ENCODE measurements around the gene PPP1R9B.

PPP1R9B gene

DNA sequence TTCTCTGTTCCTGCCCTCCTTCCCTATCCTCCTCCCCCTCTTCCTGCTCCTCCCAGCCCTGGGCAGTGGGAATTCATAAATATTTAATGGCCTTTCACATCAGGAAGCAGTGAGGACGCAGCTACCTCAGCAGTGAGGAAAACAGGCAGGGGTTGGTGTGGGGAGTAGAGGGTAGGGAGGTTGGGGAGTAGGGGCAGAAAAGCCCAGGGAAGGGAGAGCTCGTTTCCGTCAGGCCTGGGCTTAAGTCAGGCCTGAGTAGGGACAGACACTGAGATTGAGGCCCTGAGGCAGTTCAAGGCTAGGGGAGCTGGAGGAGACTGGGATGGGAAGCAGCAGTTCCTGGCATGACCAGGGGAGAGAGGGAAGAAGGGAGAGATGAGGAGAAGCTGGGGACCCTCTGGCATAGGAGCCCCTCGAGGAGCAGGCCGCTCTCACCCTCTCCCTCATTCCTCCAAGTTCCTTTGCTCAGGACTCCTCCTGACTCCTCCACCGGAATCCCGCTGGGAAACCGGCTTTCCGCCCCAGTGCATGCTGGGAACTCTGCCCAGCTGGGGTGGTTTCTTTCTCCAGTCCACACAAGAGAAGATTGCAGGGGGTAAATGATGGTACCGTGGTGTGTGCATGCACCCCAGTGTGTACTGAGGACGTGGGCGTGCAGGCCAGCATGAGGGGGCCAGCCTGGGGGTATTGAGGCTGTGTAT, 26.7 kb downstream of the PPP1R9B start:
- Mint-ChIP-seq H3K9me3 (no peaks in the 10 kb centered on the region), H3K27me3 (peaks cover 26% of the 10 kb centered on the region), H3K4me3 (no peak overlapping the region), H3K27ac (no peak overlapping the region), H3K4me1 (ENCODE audit: low read depth) (peaks cover 8% of the 10 kb centered on the region), H3K36me3 (ENCODE audit: low read depth) (no peaks in the 10 kb centered on the region)

DNA sequence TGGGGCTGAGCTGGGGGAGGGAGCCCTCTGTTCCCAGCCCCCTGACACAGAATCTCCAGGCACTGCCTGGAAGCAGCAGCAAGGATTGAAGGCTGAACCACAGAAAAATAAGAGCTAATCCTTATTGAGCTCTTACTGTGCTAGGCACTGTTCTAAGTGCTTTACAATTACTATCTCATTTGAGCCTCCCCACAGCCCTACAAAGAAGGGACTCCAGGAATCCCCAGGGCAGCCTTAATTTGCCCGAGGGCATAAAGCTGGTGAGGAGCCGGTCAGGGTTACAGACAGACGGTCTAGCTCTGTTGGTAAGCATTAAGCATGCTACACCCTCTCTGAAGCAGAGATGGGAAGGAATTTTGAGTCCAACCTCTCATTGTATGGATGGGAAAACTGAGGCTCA, 27.5 kb downstream of the PPP1R9B start:
- Mint-ChIP-seq H3K4me1 (ENCODE audit: low read depth) (peaks cover 4% of the 10 kb centered on the region), H3K27me3 (peaks cover 26% of the 10 kb centered on the region), H3K4me3 (no peak overlapping the region), H3K27ac (no peak overlapping the region), H3K9me3 (no peaks in the 10 kb centered on the region), H3K36me3 (ENCODE audit: low read depth) (no peaks in the 10 kb centered on the region)

DNA sequence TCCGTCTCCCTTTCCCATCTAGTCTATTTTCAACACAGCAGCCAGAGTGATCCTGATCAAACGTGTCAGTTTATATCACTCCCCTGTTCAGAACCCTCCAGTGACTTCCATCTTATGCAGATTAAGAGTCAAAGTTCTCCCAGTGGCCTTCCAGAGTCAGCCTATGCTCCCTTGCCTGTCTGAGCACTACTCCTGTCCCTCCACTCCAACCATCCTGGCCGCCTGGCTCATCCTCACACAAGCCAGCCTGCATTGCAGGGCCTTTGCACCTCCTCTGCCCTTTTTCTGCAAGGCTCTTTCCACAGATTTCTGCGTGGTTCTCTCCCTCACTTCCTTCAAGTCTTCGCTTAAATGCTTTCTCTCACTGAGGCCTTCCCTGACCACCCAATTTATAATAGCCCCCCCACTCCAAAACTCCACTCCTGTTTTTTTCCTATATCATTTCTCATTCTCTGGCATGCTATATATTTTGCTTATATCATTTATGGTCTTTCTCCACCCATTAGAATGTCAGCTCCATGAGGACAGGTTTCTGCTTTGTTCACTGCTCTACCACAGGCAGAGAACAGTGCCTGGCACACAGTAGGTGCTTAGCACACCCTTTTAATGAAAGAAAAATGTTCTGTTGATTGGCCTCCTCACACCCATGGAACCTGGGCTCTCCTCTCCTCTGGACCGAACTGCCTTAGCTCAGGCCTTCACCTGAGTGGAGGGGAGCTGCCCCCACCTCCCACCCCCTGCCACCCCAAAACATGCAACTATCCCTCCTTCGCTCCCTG, 29.8 kb downstream of the PPP1R9B start:
- Mint-ChIP-seq H3K4me3 (no peak overlapping the region), H3K9me3 (no peaks in the 10 kb centered on the region), H3K36me3 (ENCODE audit: low read depth) (no peaks in the 10 kb centered on the region), H3K27me3 (peaks cover 32% of the 10 kb centered on the region), H3K27ac (no peak overlapping the region), H3K4me1 (ENCODE audit: low read depth) (peaks cover 8% of the 10 kb centered on the region)

DNA sequence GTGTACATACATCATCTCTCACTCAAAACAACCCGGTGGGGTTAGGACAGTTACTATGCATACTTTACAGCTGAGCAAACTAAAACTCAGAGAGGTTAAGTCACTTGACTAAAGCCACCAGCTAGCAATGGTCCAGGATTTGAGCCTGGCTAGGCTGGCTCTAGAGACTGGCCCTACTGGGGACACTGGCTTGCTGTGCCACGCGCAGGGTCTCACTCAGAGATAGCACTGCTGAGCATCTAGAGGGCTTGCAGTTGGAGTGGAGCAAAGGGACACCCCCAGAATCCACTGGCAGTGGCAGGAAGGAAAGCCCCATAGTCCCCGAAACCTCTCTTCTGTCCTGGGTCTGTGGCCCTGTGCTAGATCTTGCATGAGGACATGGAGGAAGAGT, 31.7 kb downstream of the PPP1R9B start:
- H3K9me3 Mint-ChIP-seq, result no peaks in the 10 kb centered on the region
- H3K4me1 Mint-ChIP-seq (ENCODE audit: low read depth), result peaks cover 8% of the 10 kb centered on the region
- H3K27ac Mint-ChIP-seq, result no peak overlapping the region
- H3K36me3 Mint-ChIP-seq (ENCODE audit: low read depth), result no peaks in the 10 kb centered on the region
- H3K4me3 Mint-ChIP-seq, result no peak overlapping the region
- H3K27me3 Mint-ChIP-seq, result peaks cover 39% of the 10 kb centered on the region

DNA sequence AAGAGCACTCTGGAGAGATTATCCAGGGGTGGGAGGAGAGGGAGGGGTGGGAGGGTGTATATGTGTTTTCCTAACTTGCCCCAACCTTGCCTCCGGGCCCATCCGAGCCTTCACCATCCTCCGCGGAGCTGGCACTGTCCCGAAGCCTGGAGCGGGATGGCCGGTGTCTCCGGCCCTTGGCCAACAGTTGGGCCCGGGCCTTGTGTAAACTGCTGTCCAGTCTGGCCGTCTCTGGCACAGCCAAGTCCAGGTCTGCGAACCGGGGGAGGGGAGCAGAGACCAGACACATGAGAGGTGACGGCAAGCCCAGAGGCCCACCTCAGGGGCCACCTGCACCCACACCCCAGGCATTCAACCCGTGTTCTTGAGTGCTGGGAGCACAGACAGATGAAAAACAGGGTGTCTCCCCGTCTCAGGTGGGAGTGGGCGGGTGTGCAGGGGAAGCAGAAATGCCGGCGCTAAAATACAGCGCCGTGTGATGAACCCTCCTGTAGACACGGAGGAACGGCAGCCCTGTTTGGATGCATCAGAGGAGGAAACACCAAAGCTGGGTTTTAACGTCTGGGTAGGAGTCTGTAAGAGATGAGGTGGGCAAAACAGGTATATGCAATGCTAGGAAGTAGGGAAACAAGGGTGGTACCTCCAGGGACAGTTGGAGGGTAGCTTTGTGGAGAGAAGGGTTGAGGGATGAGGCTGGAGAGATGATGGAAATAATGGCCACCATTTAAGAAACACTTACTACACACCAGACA, 32.2 kb downstream of the PPP1R9B start:
- H3K4me3 Mint-ChIP-seq, result no peak overlapping the region
- H3K4me1 Mint-ChIP-seq (ENCODE audit: low read depth), result peaks cover 8% of the 10 kb centered on the region
- no peak overlapping the region for H3K27ac Mint-ChIP-seq
- no peaks in the 10 kb centered on the region for H3K36me3 Mint-ChIP-seq (ENCODE audit: low read depth)
- H3K9me3 Mint-ChIP-seq, result no peaks in the 10 kb centered on the region
- peaks cover 39% of the 10 kb centered on the region for H3K27me3 Mint-ChIP-seq

DNA sequence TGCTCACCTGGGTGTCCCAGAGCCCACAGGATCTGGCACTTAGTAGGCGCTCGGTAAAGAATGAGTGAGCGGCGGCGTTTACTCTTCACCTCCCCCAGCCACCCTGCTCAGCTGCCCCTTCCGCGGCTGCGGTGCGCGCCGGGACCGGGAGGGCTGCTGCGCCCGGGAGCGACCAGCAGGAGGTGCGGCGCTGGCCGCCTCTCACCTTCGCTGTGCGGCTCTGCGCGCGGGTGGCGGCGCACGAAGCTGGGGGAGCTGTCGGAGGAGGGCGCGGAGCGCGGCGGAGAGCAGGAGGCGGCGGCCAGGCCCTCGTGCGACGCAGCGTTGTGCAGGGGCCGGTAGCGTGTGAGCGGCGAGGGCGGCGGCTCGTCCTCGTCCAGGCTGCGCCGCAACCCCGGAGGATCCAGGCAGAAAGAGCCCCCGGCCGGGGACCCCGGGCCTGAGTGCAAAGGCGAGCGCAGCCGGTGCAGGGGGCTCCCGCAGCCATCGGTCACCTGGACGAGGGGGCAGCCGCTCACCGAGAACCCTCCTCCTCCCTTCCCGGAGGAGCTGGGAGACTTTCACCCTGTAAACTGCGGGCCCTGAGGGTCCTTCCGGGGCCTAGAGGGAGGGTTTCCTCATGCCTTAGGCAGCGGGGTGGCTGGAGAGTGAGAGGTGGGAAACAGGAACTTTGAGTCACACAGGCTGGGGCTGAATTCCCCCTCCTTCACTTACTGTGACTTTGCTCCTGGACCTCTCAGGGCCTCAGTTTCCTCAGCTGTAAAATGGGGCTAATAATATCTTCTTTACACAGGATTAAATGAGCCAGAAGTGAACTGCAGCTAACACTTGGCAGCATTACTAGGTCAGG, 33.0 kb downstream of the PPP1R9B start:
- Mint-ChIP-seq H3K4me3 (peak overlapping the region; percentile 49), H3K27me3 (peaks cover 39% of the 10 kb centered on the region)

DNA sequence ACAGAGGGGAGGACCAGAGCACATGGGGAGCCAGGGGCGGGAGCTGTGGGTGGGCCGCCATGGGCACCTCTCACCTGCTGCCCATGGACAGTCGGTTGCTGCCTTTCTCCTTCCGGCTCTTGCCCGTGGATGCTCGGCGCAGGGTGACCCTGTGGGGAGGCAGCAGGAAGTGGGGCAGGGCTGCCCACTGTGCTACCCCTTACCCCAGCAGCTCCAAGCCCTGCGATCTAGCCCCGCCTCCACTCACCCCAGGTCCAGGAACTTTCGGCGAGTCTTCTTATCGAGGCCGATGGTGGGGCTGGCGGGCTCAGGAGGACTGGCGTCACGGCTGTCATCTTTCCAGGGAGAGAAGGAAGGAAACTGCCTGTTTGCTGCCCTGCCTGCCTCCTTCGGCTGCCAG, 34.7 kb downstream of the PPP1R9B start:
- peaks cover 37% of the 10 kb centered on the region for H3K27me3 Mint-ChIP-seq
- no peaks in the 10 kb centered on the region for H3K36me3 Mint-ChIP-seq (ENCODE audit: low read depth)
- peaks cover 8% of the 10 kb centered on the region for H3K4me1 Mint-ChIP-seq (ENCODE audit: low read depth)
- H3K27ac Mint-ChIP-seq, result no peak overlapping the region
- H3K4me3 Mint-ChIP-seq, result no peak overlapping the region
- no peaks in the 10 kb centered on the region for H3K9me3 Mint-ChIP-seq

More for the DNA sequence above, 33.0 kb downstream of the PPP1R9B start:
- Mint-ChIP-seq H3K9me3 (no peaks in the 10 kb centered on the region), H3K27ac (no peak overlapping the region), H3K4me1 (ENCODE audit: low read depth) (peaks cover 8% of the 10 kb centered on the region), H3K36me3 (ENCODE audit: low read depth) (no peaks in the 10 kb centered on the region)

DNA sequence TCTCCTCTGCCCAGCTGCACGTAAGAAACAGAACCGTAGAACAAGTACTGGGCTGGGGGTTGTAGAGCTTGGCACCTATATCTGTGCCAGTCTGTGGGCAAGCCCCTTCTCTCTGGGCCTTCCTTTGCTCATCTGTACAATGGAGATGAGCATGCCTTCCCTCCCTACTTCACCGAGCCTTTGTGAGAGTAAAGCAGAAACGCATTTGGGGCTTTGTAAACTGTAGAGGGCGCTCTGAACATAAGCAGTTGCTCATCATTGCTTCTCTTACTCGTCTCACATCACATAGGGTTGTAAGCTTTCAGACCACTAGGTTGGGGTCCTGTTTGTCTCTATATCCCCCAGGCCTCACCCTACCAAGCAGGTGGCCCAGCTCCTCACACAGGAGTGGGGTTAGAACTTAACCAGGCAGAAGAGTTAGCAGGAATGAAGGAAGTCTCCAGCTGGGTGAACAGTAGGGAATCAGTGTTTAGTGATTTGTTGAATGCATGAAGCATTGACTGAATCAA, 35.6 kb downstream of the PPP1R9B start:
- no peak overlapping the region for H3K4me3 Mint-ChIP-seq

DNA sequence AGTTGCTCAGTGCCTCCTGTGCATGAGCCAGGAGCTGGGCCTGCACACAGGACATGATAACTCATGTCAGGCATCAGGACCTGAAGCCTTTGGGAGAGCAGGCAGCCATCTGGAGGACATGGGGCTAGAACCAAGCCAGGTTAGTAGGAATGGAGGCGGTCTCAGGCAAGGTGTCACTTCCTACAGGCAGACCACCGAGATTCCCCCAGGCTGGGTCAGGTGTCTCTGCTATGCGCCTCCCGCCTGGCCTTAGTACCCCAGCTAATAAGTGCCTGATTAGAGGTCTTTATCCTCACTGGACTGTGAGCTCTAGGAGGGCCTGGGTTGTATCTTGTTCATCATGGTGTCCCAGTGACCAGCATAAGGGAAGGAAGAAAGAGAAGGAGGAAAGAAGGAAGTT, 36.1 kb downstream of the PPP1R9B start:
- H3K4me1 Mint-ChIP-seq (ENCODE audit: low read depth), result peaks cover 8% of the 10 kb centered on the region
- H3K27me3 Mint-ChIP-seq, result peaks cover 25% of the 10 kb centered on the region
- H3K36me3 Mint-ChIP-seq (ENCODE audit: low read depth), result no peaks in the 10 kb centered on the region
- H3K4me3 Mint-ChIP-seq, result no peak overlapping the region
- no peak overlapping the region for H3K27ac Mint-ChIP-seq
- no peaks in the 10 kb centered on the region for H3K9me3 Mint-ChIP-seq

More for the DNA sequence above, 35.6 kb downstream of the PPP1R9B start:
- H3K9me3 Mint-ChIP-seq, result no peaks in the 10 kb centered on the region
- H3K27ac Mint-ChIP-seq, result no peak overlapping the region
- H3K27me3 Mint-ChIP-seq, result peaks cover 29% of the 10 kb centered on the region
- no peaks in the 10 kb centered on the region for H3K36me3 Mint-ChIP-seq (ENCODE audit: low read depth)
- peaks cover 8% of the 10 kb centered on the region for H3K4me1 Mint-ChIP-seq (ENCODE audit: low read depth)

DNA sequence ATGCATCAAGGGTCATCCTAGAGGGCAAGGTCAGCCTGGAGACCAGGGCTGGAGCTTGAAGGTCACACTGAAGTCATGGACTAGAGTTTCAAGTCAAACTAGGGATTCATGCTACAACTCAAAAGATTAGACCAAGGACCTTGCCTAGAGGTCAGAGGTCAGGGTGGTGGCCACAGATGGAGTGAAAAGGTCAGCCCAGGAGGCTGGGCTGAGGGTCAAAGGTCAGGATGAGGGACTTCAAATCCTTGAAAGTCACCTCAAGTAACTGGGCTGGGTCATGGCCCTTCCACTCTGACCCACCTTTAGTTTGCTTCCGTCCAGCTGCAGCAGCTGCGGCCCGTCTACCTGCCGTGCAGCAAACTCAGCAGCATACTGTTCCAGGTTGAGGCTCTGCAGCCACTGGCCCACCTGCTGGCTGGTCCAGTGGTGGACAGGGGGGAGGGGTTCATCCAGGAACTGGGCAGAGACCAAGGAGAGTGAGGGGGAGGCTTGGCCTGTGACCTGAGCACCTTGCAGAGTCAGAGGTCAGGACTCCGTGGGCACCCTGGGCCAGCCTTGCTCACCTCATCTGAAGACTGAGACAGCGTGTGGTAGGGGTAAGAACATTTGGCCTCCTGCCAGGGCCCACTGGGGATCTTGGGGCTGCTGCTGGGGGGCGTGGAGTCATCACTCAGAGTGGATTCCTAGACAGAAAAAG, 36.7 kb downstream of the PPP1R9B start:
- Mint-ChIP-seq H3K4me3 (no peak overlapping the region), H3K9me3 (no peaks in the 10 kb centered on the region), H3K27me3 (peaks cover 25% of the 10 kb centered on the region), H3K36me3 (ENCODE audit: low read depth) (no peaks in the 10 kb centered on the region), H3K4me1 (ENCODE audit: low read depth) (peaks cover 8% of the 10 kb centered on the region), H3K27ac (no peak overlapping the region)

DNA sequence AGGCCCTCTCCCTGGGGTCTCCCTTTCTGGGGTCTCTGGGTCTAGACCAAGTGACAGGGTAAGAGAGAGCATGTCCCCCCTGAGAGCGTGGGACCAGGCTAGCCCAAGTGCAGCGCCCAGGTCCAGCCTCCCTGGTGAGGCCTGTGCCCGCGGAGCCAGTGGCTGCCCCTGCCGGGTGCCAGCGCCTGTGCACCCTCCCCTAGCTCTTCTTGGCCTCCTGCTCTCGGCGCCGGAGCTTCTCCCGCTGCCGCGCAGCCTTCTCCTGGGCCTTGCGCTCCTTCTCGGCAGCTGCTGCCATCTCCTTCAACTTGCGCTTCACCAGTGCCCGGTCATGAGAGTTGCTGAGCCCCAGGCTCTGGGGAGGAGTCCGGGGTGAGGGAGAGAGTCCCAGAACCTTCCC, 37.8 kb downstream of the PPP1R9B start:
- Mint-ChIP-seq H3K36me3 (ENCODE audit: low read depth) (no peaks in the 10 kb centered on the region), H3K27ac (no peak overlapping the region), H3K27me3 (peaks cover 16% of the 10 kb centered on the region)

DNA sequence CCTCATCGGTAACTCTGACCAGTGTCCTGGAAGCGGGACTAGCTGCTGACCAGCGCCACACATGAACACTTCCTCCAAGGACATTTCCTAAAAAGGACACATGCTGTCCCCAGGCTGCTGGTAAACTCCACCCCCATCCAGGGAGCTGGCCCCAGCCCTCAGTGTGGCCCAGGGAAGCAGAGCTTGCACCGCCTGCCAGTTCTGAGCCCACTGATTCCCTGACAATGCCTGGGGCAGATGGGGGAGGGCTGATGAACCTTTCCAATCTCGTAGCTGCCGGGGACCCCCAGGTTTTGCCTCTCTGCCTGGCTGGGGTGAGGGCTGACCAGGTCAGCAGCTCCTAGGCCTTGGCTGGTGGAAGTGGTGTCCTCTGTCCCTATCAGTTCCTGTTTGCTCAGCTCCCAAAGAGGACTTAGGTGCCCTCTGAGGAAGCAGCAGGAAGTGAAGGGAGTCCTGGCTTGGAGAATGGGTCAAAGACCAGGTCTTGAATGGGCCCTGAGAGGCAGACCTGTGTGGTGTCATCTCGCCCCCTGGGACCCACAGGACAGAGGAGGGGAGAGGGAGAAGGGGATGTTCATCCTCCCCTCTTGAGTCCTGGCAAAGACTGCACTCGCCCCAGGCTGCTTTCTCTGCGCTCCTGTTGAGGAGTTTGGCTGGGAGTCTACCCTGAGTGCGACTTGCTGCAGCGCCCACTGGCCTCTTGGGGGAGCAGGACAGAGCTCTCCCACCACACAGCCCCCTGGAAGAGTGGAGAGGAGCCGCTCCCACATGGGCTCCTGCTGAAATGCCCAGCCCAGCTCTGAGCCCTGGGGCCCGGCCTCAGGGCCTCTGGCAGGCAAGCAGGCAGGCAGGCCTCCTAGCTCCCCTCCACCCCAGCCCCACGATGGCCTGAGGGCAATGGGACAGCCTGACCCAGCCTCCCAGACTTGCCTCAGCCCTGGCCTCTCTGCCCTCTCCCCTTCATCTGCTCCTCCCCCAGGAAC, 38.5 kb downstream of the PPP1R9B start:
- Mint-ChIP-seq H3K4me1 (ENCODE audit: low read depth) (peaks cover 5% of the 10 kb centered on the region), H3K4me3 (no peak overlapping the region), H3K9me3 (no peaks in the 10 kb centered on the region), H3K27me3 (peaks cover 13% of the 10 kb centered on the region), H3K36me3 (ENCODE audit: low read depth) (no peaks in the 10 kb centered on the region), H3K27ac (no peak overlapping the region)

More for the DNA sequence above, 37.8 kb downstream of the PPP1R9B start:
- Mint-ChIP-seq H3K4me3 (no peak overlapping the region), H3K4me1 (ENCODE audit: low read depth) (peaks cover 8% of the 10 kb centered on the region), H3K9me3 (no peaks in the 10 kb centered on the region)
